Measurements from ENCODE around the gene UFSP2.

GRCh38 chr4:185384061-185384460 is 41.7 kb downstream of the UFSP2 start:
- TF ChIP-seq CSDC2 (CRISPR knock-in tag; IDR thresholded peaks at IDR 0.05) = no peak
- no peak for TF ChIP-seq RARB (CRISPR knock-in tag; IDR thresholded peaks at IDR 0.05)
- TF ChIP-seq TCF4 (CRISPR knock-in tag; IDR thresholded peaks at IDR 0.05; ENCODE audit: borderline replicate concordance) = no peak
- TF ChIP-seq PPARA (CRISPR knock-in tag; IDR thresholded peaks at IDR 0.05; ENCODE audit: borderline replicate concordance) = no peak
- TF ChIP-seq GLIS3 (CRISPR knock-in tag; IDR thresholded peaks at IDR 0.05) = no peak
- TF ChIP-seq PATZ1 (CRISPR knock-in tag; IDR thresholded peaks at IDR 0.05; ENCODE audit: borderline replicate concordance) = no peak
- TF ChIP-seq ISL1 (CRISPR knock-in tag; IDR thresholded peaks at IDR 0.05) = no peak
- TF ChIP-seq ESRRG (CRISPR knock-in tag; IDR thresholded peaks at IDR 0.05) = no peak
- TF ChIP-seq TOX (CRISPR knock-in tag; IDR thresholded peaks at IDR 0.05; ENCODE audit: borderline replicate concordance) = no peak
- TF ChIP-seq ZNF565 (CRISPR knock-in tag; conservative IDR thresholded peaks at IDR 0.05; ENCODE audit: low read depth) = no peak
- TF ChIP-seq ZFP3 (CRISPR knock-in tag; IDR thresholded peaks at IDR 0.05) = no peak
- TF ChIP-seq ARNTL (CRISPR knock-in tag; IDR thresholded peaks at IDR 0.05; ENCODE audit: borderline replicate concordance, low read depth) = no peak
- no peak for TF ChIP-seq CREB5 (CRISPR knock-in tag; IDR thresholded peaks at IDR 0.05; ENCODE audit: low read depth)

Measured in SK-N-SH treated with all-trans-retinoic acid at 6 μM for 48 hours (cell line).